Measurements from ENCODE around the gene TMEM8B.
A peak's percentile ranks its signal among the peaks of the same experiment; 100 is the strongest.

Gene TMEM8B

DNA sequence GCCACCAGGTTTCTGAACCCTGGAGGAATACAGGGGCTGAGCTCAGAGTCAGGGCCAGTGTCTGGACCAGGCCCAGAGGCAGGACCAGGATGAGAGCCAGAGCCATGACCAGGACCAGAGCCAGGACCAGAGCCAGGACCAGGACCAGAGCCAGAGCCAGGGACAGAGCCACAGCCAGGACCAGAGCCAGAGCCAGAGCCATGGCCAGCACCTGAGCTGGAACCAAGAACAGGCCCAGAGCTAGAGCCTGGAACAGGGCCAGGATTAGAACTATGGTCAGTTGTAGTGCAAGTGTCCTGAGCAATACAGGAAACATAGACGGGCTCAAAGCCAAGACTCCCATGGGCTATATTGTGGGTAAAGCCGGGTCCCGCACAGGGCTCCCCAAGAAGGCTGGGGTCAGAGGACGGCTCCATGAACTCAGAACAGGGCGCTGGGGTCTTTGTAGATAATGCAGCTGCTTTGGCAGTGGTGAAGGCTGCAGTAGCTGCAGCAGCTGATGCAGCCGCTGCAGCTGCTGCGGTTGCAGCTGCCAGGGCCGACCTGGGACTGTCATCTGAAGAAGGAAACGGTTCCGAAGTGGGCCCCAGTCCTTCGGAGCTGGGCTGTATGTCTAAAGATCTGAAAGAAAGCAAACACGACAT is 17.5 kb upstream of the TMEM8B start:
- DNase-seq (ENCODE audit: low read depth) = no peak

DNA sequence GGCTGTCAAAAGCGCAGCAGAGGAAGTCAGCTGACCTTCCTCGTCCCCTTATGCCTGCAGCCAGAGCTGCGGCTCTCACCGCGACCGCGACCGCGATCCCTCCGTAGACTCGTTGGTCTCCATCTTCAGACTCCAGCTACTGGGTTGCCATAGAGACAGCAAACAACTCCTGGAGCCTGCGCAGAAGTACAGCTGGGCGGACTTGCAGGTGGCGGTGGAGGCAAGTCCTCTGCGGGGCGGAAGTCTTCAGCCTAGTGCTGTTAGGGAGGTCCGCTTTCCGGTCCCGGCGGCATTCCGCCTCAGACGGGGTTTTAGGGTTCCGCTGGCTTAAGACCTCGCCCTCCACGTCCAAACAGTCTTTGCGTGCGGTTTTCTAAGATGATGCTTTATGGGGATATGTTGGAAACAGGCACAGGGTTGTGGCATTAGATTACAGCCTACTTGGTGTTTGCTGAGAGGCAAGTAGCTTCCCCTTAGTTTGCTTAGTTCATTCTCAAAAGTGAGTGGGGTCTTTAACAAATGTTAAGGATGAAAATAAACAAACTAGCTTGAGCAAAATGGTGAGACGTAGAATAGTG is 16.9 kb upstream of the TMEM8B start, which contains the start of gene SPAG8:
Gene SPAG8, minus strand, starts transcription at position 238 of the 578 bp plus-strand sequence. Its CDS starts 115 bp downstream, at position 123.
- DNase-seq (ENCODE audit: low read depth) = peak; percentile 82

DNA sequence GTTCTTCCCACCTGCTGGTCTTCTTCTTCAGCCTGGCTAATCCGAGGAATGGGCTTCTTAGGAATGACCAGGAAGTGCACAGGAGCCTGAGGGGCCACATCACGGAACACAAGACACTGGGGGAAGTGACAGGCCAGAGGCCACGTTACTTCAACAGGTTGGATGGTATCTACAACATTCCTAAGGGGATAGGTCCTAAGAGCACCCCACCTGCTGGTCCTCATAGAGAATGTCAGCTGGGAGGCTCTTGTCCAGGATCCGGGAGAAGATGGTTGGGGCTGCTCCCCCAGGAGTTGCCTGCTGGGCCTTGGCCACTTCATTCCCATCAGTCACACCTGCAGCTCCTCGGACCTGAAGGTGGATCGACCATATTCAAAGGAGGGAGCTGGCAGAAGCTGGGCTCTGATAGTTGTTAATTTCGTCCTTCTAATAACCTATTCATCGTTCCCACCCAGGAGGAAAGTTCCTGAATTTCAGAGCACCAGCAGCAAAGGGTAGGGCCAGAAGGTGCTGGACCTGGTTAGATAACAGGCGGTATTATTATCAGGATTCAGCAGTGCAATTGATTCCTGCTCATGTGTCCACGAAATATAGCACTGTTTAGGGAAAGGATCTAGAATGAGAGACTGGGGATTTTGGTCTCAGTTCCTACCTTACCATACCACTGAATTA is 15.5 kb upstream of the TMEM8B start:
- no peak for DNase-seq (ENCODE audit: low read depth)

DNA sequence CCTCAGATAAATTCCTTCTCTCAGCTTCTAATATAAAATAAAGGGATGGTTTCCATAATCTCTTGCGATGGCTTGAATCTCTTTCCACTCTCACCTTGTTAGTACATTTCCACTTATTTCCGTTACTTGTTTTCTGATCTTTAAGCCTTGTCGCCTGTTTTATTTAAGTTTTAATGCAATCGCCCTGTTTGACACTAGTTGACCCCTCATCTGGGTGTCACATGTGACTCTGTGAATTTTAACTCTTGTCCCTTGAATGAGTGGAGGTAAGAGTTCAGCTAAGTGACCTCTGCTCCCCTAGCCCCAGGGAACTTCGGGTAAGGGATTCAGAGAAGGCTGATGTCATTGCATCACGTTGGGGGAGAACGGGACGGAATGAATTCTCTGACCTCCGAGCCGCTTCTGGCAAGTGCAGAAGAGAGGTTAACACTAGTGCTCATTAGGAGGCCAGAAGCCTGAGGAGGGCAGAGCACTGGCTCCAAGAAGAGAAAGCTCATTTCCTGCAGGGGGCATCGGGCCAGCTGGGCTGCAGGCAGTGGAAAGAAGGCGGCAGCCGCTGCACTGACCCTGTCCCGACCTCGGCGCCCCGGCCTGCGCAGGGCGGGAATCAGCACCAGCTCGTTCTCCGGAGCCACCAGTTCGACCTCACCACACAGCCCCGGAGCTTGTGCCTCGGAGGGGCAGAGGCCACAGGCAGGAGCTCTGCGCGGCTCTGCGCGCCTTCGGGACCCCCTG is 14.8 kb upstream of the TMEM8B start:
- no peak for DNase-seq (ENCODE audit: low read depth)

DNA sequence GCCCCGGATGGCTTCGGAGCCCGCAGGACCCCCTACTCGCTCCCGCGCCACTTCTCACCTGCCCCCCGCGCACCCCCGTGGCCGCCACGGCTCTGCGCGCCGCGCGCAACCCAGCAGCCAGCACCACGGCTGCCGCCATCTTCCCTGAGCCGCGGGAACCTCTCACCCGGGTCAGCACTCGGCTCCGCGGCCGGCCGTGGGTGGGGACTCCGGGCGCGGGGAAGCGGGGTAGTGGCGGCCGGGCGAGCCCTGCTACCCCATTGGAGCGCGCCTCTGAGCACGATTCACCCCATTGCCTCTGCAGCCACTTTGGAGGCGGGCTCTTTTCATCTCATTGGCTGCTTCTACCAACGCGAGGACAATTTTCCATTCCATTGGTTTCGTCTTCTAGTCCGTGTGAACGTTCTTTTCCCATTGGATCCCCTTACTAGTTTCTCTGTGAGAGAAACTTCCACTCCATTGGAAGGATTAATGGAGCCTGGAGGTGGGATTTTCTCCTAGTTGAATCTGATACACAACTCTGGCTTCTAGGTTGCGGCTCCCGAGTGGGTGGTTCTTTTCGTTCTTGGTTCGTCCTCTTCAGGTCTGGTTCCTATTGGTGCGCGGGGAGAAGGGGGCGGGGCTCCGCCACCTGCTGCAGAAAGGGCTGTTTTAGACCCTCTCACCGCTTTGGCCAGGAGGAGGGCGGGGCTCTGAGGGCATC is 14.0 kb upstream of the TMEM8B start, which contains the start of gene HINT2:
Gene HINT2, minus strand, starts transcription at position 202 of the 703 bp plus-strand sequence. Its CDS starts 63 bp downstream, at position 139.
- peak; percentile 99 for DNase-seq (ENCODE audit: low read depth)

DNA sequence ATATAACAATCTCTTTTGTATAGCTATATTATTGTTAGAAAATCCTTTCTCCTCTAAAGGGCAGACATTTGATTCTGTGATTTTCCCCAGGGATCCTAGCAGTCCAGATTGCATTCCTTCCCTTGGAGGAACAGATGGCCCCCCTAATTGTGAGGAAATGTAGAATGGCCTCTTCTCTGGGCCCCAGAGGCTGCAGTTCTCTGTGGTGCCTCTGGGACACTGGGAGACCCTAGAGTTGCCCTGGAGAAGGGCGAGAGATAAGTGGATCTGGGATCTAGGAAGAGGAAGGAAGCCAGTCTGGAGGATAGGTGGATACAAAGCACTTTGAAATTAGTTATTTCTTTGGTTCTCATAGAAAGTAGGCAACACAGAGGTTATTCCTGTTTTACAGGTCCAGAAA is 12.3 kb upstream of the TMEM8B start:
- no peak for DNase-seq (ENCODE audit: low read depth)

DNA sequence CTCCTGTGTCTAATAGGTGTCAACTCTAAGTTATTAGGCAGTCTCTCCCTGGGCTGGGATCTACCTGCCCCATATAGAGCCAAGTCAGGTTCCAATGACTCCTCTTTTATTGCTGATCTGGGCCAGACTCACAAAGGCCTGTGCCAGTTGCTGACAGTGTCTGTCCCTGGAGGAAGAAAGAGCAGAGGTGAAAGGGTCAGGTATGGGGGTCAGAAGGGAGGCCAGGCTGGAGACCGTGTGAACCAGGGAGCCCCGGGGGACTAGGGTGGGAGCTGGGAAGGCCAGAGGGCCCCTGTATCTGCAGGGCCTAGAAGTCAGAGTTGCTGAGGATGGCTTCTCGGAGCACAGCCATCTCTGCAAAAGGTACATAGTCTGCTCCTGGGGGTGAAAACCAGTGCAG is 10.7 kb upstream of the TMEM8B start:
- no peak for DNase-seq (ENCODE audit: low read depth)

DNA sequence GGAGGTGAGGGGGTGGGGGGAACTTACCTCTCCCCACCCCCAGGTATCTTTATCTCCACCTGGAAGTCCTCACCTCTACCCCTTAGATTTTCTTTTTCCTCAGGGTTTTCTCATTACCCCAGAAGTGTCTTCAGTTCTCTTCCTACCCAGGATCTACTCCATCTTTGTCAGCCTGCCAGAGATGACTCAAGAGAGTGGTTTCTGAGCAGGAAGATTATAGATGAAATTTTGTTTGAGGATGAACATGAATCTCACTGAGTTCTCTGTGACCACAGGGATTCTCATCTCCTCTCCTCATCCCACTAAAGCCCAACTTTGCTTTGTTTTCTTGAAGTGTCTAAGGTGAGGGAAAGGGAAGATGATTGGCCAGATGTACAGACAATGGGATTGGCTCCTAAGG is 9.0 kb upstream of the TMEM8B start:
- no peak for DNase-seq (ENCODE audit: low read depth)

DNA sequence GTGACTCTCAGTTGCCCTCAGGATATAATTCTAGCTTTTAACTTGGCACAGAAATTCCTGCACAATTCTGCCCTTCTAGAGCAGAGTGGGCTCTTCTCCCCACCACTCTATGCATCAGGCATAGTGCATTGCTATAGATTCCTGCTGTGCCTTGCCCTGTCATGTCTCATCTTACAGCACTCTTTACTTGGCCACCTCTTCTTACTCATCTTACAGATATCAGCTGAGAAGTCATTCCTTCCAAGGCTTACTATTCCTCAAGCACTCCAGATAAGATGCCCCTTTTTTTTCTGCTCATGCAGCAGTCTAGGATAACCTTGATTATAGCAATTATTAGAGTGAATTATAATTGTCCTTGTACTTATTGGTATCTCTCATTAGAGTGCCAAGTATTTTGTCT is 6.1 kb upstream of the TMEM8B start:
- DNase-seq (ENCODE audit: low read depth) = no peak

DNA sequence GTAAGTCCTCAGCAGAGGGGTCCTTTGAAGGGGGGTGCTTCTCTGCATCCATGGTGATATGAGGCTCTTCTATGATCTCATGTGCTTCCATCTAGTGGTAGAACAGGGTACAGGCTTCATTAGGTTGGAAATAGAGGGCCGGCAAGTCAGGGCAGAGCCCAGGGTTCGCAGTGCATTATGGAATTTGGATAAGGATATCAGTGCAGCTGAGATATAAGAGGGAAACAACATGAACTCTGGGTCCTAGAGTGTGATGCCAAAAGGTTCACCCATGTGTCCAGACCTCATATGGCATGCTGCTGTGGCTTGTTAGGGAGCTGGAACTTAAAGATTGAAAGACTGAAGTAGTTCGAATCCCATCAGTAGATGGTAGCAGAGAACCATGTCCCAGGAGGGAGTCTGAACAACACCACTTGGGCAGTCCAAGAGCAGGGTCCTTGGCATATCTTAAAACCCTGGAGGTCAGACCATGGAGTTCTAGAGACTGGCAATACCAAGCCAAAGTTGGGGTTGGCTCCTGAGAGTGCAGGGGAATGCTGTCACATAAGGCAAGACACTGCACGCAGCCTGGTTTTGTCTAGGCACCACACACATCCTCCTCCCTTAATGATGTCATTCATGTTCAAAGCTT is 2.8 kb upstream of the TMEM8B start:
- no peak for DNase-seq (ENCODE audit: low read depth)

DNA sequence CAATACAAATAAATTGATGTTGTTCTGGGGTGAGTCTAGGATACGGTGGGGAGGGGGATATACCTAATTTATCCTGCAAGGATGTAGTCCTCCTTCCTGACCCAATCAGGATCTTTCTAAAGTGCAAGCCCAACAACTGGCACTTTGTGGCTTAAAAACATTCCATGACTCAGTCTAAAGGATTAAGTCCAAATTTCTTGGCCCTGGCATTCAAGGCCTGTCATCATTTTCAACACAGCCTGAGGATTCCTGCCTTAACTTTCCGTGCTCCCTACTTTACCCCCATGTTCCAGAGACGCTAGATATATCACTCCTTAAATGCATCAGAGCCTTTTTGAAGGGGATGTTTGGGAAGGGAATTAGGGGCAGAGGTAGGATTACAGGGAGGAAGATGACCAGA is 1.5 kb upstream of the TMEM8B start:
- peak; percentile 65 for DNase-seq (ENCODE audit: low read depth)

DNA sequence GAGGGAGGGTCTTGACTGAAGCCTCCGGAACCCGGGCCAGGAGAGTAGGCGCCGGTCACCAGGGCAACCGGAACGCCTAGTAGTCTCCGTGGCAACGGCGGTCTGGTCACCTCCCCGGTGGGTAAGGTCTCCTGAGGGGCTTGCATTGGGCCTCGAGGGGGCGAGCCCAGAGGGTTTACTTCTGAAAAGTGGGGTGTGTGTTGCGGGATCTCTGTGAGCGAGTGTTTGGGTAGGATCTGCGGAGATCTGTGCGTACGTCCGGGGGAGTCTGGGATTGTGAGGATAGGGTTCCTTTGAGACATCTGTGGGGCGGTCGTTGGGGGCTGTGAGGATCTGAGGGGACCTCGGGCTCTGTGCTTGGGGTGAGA is 328 bp upstream of the TMEM8B start, which contains the start of gene FAM221B:
Gene FAM221B, minus strand, starts transcription at position 17 of the 368 bp plus-strand sequence. CDS start 2,571 bp downstream, outside the sequence.
- no peak for DNase-seq (ENCODE audit: low read depth)

DNA sequence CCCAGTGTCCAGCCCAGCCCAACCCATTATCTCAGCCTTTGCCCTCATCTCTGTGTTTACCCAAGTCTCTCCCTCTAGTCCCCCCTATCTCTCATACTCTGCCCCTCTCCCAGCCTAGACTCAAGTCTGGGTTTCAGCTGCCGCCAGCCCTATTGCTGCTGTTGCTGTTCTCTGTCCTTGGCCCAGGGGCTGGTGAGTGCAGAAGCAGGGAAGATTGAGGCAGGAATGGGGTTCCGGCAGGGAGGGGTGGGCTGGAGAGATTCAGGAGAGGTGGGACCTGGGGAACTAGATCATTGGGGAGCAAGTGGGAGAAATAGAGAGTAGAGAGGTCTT is 702 bp downstream of the TMEM8B start:
- no peak for DNase-seq (ENCODE audit: low read depth)

DNA sequence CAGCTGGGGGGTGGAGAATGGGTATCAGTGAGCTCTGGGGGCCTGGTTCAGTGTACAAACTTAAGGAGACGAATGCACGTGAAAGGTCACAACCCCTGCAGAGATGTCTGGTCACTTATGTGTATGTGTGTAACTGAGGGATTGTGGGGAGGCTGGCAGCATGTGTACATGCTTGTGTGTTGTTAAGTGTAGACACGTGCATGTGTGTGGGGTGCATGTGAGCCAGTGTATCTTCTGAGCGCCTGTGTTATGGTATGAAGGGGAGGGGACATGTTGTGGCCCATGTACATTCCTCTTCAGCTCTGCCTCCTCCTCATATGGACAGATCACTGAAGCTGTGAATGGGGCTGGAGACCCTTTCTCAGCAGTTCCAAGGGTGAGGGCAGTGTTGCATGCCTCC is 2.0 kb downstream of the TMEM8B start:
- no peak for DNase-seq (ENCODE audit: low read depth)

DNA sequence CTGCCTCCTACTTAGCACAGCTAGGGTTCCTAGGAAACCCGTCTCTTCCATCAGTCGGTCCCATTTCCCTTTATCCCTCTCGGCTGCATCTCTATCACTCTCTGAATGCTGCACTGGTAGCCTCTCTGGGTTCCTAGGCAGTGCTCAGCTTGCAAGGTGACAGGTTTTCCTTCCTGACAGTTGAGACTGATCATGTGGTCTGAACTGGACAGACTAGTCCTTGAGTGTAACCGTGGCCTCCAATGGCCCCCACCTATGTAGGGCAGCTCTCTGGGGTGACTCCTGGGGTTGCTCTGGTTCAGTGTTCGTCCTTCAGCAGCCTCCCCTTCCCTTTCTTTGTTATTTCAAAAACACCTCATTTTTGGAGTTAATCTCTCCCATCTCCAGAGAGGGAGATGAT is 3.8 kb downstream of the TMEM8B start:
- no peak for DNase-seq (ENCODE audit: low read depth)

DNA sequence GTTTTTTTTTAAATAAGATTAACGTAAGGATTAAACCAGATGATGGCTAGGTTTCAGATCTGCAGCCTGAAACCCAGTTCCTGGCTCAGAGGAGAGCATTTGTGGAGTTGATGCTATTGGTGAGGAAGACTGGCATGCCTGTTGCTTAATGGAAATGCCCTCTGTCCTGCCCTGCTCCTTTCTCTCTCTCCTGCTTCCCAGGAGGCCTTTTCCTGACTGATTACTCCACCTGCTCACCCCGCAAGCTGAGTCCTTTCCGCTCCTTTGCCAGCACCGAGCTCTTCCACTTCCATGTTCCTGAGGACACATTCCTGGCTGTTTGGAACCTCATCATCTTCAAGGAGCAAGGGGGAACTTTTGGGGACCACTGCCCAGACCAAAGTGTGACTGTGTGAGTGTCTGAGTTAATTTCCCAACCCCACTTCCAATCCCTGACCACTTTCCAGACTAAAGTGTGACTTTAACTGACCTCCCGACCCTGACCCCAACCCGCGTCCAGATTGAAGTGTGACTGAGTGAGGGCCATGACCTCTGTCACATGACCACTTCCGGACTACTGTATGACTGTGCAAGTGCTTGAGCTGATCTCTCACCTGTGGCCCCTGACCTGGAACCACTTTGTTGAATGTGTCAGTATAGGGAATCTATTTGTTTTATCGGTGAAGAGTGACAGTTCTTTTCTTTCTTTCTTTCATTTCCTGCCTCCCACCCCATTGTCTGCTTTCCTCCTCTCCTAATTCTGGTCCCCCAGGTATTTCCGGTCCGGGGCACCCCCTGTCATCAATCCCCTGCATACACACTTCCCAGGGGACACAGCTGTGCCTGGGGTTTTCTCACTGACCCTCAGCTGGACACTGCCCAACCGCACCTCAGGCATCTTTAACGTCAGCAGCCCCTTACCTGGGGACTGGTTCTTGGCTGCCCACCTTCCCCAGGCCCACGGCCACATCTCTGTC is 5.5 kb downstream of the TMEM8B start:
- no peak for DNase-seq (ENCODE audit: low read depth)

DNA sequence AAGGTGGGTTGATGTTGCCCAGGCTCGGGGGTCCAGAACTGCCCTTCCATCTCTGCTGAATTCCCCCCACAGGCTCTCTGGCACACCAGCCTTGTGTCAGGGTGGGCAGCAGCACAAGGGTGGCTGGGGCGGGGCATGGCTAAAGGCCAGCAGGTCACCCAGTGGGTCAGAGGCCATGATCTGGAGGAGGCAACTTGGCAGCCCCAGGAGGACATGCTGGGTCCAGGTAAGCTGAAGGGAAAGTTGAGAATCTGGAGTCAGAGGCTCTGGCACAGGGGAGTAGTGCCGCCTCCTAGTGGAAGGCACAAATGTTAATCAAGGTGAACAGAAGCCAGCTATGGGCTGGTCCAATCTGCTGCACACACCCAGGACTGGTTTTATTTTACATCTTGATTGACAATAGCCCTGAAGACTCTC is 6.2 kb downstream of the TMEM8B start:
- DNase-seq (ENCODE audit: low read depth) = no peak

DNA sequence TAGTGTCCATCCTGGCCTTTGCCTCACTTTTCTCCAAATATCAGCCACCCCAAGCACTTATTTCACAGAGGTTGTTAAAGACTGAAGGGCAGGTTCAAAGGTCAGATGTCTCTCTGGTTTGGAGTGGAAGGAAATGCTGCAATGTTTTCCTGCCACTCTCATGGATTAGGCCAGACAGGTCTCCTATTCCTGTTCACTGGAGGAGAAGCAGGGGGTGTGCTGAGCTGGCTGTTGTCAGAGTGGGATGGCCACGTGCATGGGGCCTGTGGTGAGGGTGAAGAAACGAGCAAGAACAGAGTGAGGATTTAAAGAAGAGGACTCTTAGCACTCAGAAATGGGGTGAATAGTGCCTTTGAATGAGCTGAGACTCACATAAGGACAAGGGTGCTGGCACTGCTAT is 6.7 kb downstream of the TMEM8B start:
- DNase-seq (ENCODE audit: low read depth) = no peak

DNA sequence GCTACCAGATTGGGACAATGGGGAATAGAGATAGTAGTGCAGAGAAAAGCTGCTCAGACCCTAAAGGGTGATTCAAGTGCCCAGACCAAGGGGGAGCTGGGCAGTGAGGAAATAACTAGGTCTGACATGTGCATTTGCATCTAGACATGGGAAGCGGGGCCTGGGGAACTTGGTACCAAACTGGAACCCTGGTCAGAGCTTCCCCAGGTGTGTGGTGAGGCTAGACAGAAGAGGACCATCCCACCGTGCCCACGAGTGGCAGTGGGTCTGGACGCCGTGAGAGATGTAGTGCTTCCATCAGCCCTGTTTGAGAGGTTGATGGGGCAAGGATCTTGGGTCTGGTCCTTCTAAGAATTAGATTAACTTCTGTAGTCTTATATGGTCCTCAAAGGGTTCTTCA is 7.6 kb downstream of the TMEM8B start:
- no peak for DNase-seq (ENCODE audit: low read depth)

DNA sequence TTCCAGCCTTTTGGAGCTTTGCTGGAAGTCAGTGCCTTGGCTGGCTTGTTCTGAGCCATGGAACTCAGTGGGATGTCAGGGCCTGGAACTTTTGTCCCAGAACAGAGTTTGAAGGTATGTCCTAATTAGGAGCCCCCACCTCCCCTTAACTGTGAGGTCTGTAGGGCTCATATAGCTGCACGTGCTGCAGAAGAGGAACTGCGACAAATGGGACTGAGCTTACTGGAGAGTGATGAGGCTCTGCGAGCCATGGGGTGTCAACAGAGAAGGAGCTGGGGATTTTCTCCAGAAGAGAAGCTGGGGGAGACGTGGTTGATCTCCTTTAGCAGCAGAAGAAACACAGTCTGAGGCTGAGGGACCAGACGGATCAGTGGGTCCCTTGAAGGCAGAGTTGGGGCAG is 10.9 kb downstream of the TMEM8B start:
- DNase-seq (ENCODE audit: low read depth) = no peak

Measured in GM04503 (cell line).